ENCODE data around the gene SHROOM3.

Gene SHROOM3

GRCh38 chr4:76470532-76470931 lies 35.5 kb downstream of the SHROOM3 start:
- Histone ChIP-seq H3K79me2 (ENCODE audit: insufficient read depth, low read length) (no peaks in the 10 kb centered on the region), H3K9me2 (replicated peaks; ENCODE audit: insufficient read depth, low read length) (no peaks in the 10 kb centered on the region), H2AFZ (ENCODE audit: low read depth, low read length, severe bottlenecking) (no peak overlapping the region), H3K9me3 (ENCODE audit: insufficient read depth, low read length) (no peaks in the 10 kb centered on the region), H4K20me1 (ENCODE audit: low read depth, low read length) (no peaks in the 10 kb centered on the region), H3K27me3 (ENCODE audit: low read length) (no peaks in the 10 kb centered on the region), H3K27ac (ENCODE audit: low read depth, low read length) (no peak overlapping the region), H3K9ac (ENCODE audit: low read length) (no peak overlapping the region), H3K4me3 (ENCODE audit: insufficient read depth, low read length, poor library complexity, severe bottlenecking) (no peak overlapping the region), H3F3A (ENCODE audit: insufficient read depth) (no peaks in the 10 kb centered on the region), H3K36me3 (ENCODE audit: low read length) (no peaks in the 10 kb centered on the region), H3K4me2 (ENCODE audit: low read depth, low read length, poor library complexity, severe bottlenecking) (no peak overlapping the region)
- no peak for TF ChIP-seq CTCF (IDR thresholded peaks at IDR 0.05; ENCODE audit: insufficient read depth, low read length, poor library complexity, severe bottlenecking)
- no peak for TF ChIP-seq EZH2phosphoT487 (conservative IDR thresholded peaks at IDR 0.05; ENCODE audit: low read length)

GRCh38 chr4:76476571-76476970 lies 41.5 kb downstream of the SHROOM3 start:
- no peak overlapping the region for H3K4me3 ChIP-seq (ENCODE audit: insufficient read depth, low read length, poor library complexity, severe bottlenecking)
- no peaks in the 10 kb centered on the region for H3K9me3 ChIP-seq (ENCODE audit: insufficient read depth, low read length)
- no peaks in the 10 kb centered on the region for H3F3A ChIP-seq (ENCODE audit: insufficient read depth)
- no peak overlapping the region for H3K9ac ChIP-seq (ENCODE audit: low read length)
- no peak for TF ChIP-seq CTCF (IDR thresholded peaks at IDR 0.05; ENCODE audit: insufficient read depth, low read length, poor library complexity, severe bottlenecking)
- no peak for TF ChIP-seq EZH2phosphoT487 (conservative IDR thresholded peaks at IDR 0.05; ENCODE audit: low read length)
- no peaks in the 10 kb centered on the region for H3K27me3 ChIP-seq (ENCODE audit: low read length)
- no peaks in the 10 kb centered on the region for H3K79me2 ChIP-seq (ENCODE audit: insufficient read depth, low read length)
- H3K9me2 ChIP-seq (replicated peaks; ENCODE audit: insufficient read depth, low read length) = no peaks in the 10 kb centered on the region
- no peak overlapping the region for H3K4me2 ChIP-seq (ENCODE audit: low read depth, low read length, poor library complexity, severe bottlenecking)
- no peaks in the 10 kb centered on the region for H3K36me3 ChIP-seq (ENCODE audit: low read length)
- no peak overlapping the region for H3K27ac ChIP-seq (ENCODE audit: low read depth, low read length)
- H2AFZ ChIP-seq (ENCODE audit: low read depth, low read length, severe bottlenecking) = no peak overlapping the region
- H4K20me1 ChIP-seq (ENCODE audit: low read depth, low read length) = no peaks in the 10 kb centered on the region

- H3K27ac ChIP-seq (ENCODE audit: low read depth, low read length) = no peak overlapping the region
- TF ChIP-seq EZH2phosphoT487 (conservative IDR thresholded peaks at IDR 0.05; ENCODE audit: low read length) = no peak
- TF ChIP-seq CTCF (IDR thresholded peaks at IDR 0.05; ENCODE audit: insufficient read depth, low read length, poor library complexity, severe bottlenecking) = no peak
Observed at GRCh38 chr4:76484654-76485053, 49.6 kb downstream of the SHROOM3 start.

More at GRCh38 chr4:76484654-76485053, 49.6 kb downstream of the SHROOM3 start:
- no peaks in the 10 kb centered on the region for H3K79me2 ChIP-seq (ENCODE audit: insufficient read depth, low read length)
- no peak overlapping the region for H2AFZ ChIP-seq (ENCODE audit: low read depth, low read length, severe bottlenecking)
- no peaks in the 10 kb centered on the region for H3K27me3 ChIP-seq (ENCODE audit: low read length)
- no peaks in the 10 kb centered on the region for H3K9me2 ChIP-seq (replicated peaks; ENCODE audit: insufficient read depth, low read length)
- H3K9me3 ChIP-seq (ENCODE audit: insufficient read depth, low read length) = no peaks in the 10 kb centered on the region
- no peaks in the 10 kb centered on the region for H4K20me1 ChIP-seq (ENCODE audit: low read depth, low read length)
- no peak overlapping the region for H3K4me3 ChIP-seq (ENCODE audit: insufficient read depth, low read length, poor library complexity, severe bottlenecking)
- H3K9ac ChIP-seq (ENCODE audit: low read length) = no peak overlapping the region
- no peaks in the 10 kb centered on the region for H3K36me3 ChIP-seq (ENCODE audit: low read length)
- no peak overlapping the region for H3K4me2 ChIP-seq (ENCODE audit: low read depth, low read length, poor library complexity, severe bottlenecking)
- H3F3A ChIP-seq (ENCODE audit: insufficient read depth) = no peaks in the 10 kb centered on the region
